ENCODE results near the gene TRAT1.

Gene TRAT1

DNA sequence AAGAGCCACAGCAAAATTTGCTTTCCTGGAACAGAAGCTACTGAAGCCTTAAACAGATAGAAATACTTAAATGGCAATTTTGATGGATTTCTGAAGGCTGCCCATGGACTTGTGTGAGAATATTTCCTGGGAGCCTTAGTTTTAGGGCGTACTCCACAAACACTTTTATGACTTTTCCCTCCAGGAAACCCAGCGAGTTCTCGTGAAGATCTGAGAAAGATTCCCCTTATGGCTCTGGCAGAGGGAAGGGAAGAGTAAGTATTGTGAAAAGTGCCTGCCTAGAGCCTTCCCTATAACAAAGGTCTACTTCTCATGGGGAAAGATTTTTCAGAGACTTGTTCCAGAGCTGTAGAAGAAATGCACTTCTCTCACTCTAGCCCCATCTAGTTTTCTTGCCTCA is 31.1 kb upstream of the TRAT1 start:
- H2BK12ac ChIP-seq (ENCODE audit: low read length in 2 of 2), result no peak overlapping the region
- H3K27me3 ChIP-seq (ENCODE audit: control insufficient read depth in 1 of 2, insufficient read depth in 1 of 2, low read length in 2 of 2), result no peaks in the 10 kb centered on the region

DNA sequence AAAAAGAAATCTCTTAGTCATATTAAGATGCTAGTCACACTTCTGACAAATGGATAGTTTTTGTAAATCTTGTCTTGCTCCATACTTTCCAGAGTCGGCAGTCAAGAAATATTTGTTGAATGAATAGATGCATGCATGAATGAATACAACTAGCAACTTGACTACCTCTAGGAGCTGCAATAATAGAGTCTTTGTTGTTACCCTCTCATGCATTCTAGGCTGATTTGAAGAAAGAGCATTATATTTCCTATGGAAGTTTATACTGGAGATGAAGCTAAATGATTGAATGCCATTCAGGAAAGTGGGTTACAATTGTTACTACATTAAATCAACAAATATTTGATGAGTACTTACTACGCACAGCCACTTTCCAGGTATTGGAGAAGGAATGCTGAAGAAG is 18.1 kb upstream of the TRAT1 start:
- Histone ChIP-seq H2AK5ac (ENCODE audit: low read length, severe bottlenecking) (no peak overlapping the region), H2BK12ac (ENCODE audit: low read length in 2 of 2) (no peak overlapping the region), H3K18ac (ENCODE audit: low read depth in 1 of 2, low read length in 2 of 2) (no peak overlapping the region), H3K4me3 (ENCODE audit: insufficient read depth in 1 of 2, low read depth in 1 of 2, low read length in 2 of 2) (no peak overlapping the region), H2BK15ac (ENCODE audit: low read depth, poor library complexity, severe bottlenecking) (no peak overlapping the region), H4K91ac (ENCODE audit: low read length) (no peak overlapping the region), H3K27me3 (ENCODE audit: control insufficient read depth in 1 of 2, insufficient read depth in 1 of 2, low read length in 2 of 2) (no peaks in the 10 kb centered on the region), H3K27ac (ENCODE audit: low read length, poor library complexity, severe bottlenecking) (peak overlapping the region; percentile 41), H3K9ac (ENCODE audit: low read length) (no peak overlapping the region), H4K8ac (ENCODE audit: low read length) (no peak overlapping the region), H3K4ac (ENCODE audit: low read depth in 1 of 2, low read length in 2 of 2) (no peak overlapping the region), H3K23ac (ENCODE audit: low read length in 2 of 2) (no peak overlapping the region), H3K79me1 (replicated peaks; ENCODE audit: low read length, poor library complexity, severe bottlenecking) (no peaks in the 10 kb centered on the region), H3K14ac (ENCODE audit: low read length in 2 of 2) (no peak overlapping the region), H2AFZ (ENCODE audit: low read depth, low read length) (no peak overlapping the region), H3K9me3 (ENCODE audit: control insufficient read depth, low read length) (no peaks in the 10 kb centered on the region), H3K36me3 (ENCODE audit: control insufficient read depth in 1 of 2, insufficient read depth in 2 of 2, low read depth in 1 of 2, low read length in 2 of 2) (no peaks in the 10 kb centered on the region), H3K4me1 (ENCODE audit: control insufficient read depth, insufficient read depth, low read depth, low read length) (no peaks in the 10 kb centered on the region), H2BK120ac (ENCODE audit: low read depth, low read length) (no peak overlapping the region), H3K4me2 (ENCODE audit: low read length, poor library complexity, severe bottlenecking) (no peak overlapping the region), H2BK5ac (ENCODE audit: low read depth, low read length, poor library complexity, severe bottlenecking) (no peak overlapping the region)
- 90% methylated on average over 2 of the region's 2 CpGs for WGBS
- no peak for DNase-seq

More for the DNA sequence above, 31.1 kb upstream of the TRAT1 start:
- no peak overlapping the region for H3K4me2 ChIP-seq (ENCODE audit: low read length, poor library complexity, severe bottlenecking)
- 60% methylated on average over 3 of the region's 3 CpGs for WGBS
- H3K14ac ChIP-seq (ENCODE audit: low read length in 2 of 2), result no peak overlapping the region
- H2AFZ ChIP-seq (ENCODE audit: low read depth, low read length), result no peak overlapping the region
- no peak overlapping the region for H4K8ac ChIP-seq (ENCODE audit: low read length)
- H3K18ac ChIP-seq (ENCODE audit: low read depth in 1 of 2, low read length in 2 of 2), result no peak overlapping the region
- H3K4me1 ChIP-seq (ENCODE audit: control insufficient read depth, insufficient read depth, low read depth, low read length), result no peaks in the 10 kb centered on the region
- no peak overlapping the region for H4K91ac ChIP-seq (ENCODE audit: low read length)
- H3K23ac ChIP-seq (ENCODE audit: low read length in 2 of 2), result no peak overlapping the region
- no peak overlapping the region for H3K4ac ChIP-seq (ENCODE audit: low read depth in 1 of 2, low read length in 2 of 2)
- no peak overlapping the region for H3K9ac ChIP-seq (ENCODE audit: low read length)
- H2BK120ac ChIP-seq (ENCODE audit: low read depth, low read length), result no peak overlapping the region
- no peak overlapping the region for H2BK5ac ChIP-seq (ENCODE audit: low read depth, low read length, poor library complexity, severe bottlenecking)
- no peaks in the 10 kb centered on the region for H3K79me1 ChIP-seq (replicated peaks; ENCODE audit: low read length, poor library complexity, severe bottlenecking)
- H3K27ac ChIP-seq (ENCODE audit: low read length, poor library complexity, severe bottlenecking), result no peak overlapping the region
- H3K9me3 ChIP-seq (ENCODE audit: control insufficient read depth, low read length), result peaks cover 13% of the 10 kb centered on the region
- H3K36me3 ChIP-seq (ENCODE audit: control insufficient read depth in 1 of 2, insufficient read depth in 2 of 2, low read depth in 1 of 2, low read length in 2 of 2), result no peaks in the 10 kb centered on the region
- no peak for DNase-seq
- H2AK5ac ChIP-seq (ENCODE audit: low read length, severe bottlenecking), result no peak overlapping the region
- H3K4me3 ChIP-seq (ENCODE audit: insufficient read depth in 1 of 2, low read depth in 1 of 2, low read length in 2 of 2), result no peak overlapping the region
- H2BK15ac ChIP-seq (ENCODE audit: low read depth, poor library complexity, severe bottlenecking), result no peak overlapping the region

DNA sequence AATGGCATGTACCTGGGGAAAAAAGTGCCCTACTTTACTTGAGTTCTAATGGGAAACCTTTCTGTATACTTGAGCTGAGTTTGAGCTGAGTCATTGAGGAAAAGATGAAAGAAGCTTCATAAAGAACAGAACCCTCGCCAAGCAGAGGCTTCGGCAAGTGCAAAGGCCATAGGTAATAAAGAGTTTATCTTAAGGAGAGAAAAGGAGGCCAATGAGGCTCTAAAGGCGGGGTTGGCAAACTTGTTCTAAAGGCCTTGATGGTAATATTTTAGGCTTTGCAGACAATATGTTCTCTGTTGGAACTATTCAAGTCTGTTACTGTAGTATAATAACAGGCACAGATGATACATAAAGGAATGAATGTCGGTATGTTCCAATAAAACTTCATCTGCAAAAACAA is 17.6 kb upstream of the TRAT1 start:
- H3K4me3 ChIP-seq (ENCODE audit: insufficient read depth in 1 of 2, low read depth in 1 of 2, low read length in 2 of 2), result no peak overlapping the region
- H2AFZ ChIP-seq (ENCODE audit: low read depth, low read length), result no peak overlapping the region
- H4K91ac ChIP-seq (ENCODE audit: low read length), result no peak overlapping the region
- peak overlapping the region; percentile 41 for H3K27ac ChIP-seq (ENCODE audit: low read length, poor library complexity, severe bottlenecking)
- H3K9me3 ChIP-seq (ENCODE audit: control insufficient read depth, low read length), result no peaks in the 10 kb centered on the region
- no peak overlapping the region for H2BK5ac ChIP-seq (ENCODE audit: low read depth, low read length, poor library complexity, severe bottlenecking)
- H4K8ac ChIP-seq (ENCODE audit: low read length), result no peak overlapping the region
- no peaks in the 10 kb centered on the region for H3K36me3 ChIP-seq (ENCODE audit: control insufficient read depth in 1 of 2, insufficient read depth in 2 of 2, low read depth in 1 of 2, low read length in 2 of 2)
- H3K79me1 ChIP-seq (replicated peaks; ENCODE audit: low read length, poor library complexity, severe bottlenecking), result no peaks in the 10 kb centered on the region
- no peak overlapping the region for H3K18ac ChIP-seq (ENCODE audit: low read depth in 1 of 2, low read length in 2 of 2)
- no peak overlapping the region for H3K9ac ChIP-seq (ENCODE audit: low read length)
- no peaks in the 10 kb centered on the region for H3K27me3 ChIP-seq (ENCODE audit: control insufficient read depth in 1 of 2, insufficient read depth in 1 of 2, low read length in 2 of 2)
- no peak overlapping the region for H3K23ac ChIP-seq (ENCODE audit: low read length in 2 of 2)
- H2AK5ac ChIP-seq (ENCODE audit: low read length, severe bottlenecking), result no peak overlapping the region
- H2BK120ac ChIP-seq (ENCODE audit: low read depth, low read length), result no peak overlapping the region
- H3K14ac ChIP-seq (ENCODE audit: low read length in 2 of 2), result no peak overlapping the region
- DNase-seq, result no peak
- no peak overlapping the region for H2BK15ac ChIP-seq (ENCODE audit: low read depth, poor library complexity, severe bottlenecking)
- H2BK12ac ChIP-seq (ENCODE audit: low read length in 2 of 2), result no peak overlapping the region
- 86% methylated on average over 4 of the region's 4 CpGs for WGBS
- H3K4me2 ChIP-seq (ENCODE audit: low read length, poor library complexity, severe bottlenecking), result no peak overlapping the region
- no peak overlapping the region for H3K4ac ChIP-seq (ENCODE audit: low read depth in 1 of 2, low read length in 2 of 2)
- no peaks in the 10 kb centered on the region for H3K4me1 ChIP-seq (ENCODE audit: control insufficient read depth, insufficient read depth, low read depth, low read length)

DNA sequence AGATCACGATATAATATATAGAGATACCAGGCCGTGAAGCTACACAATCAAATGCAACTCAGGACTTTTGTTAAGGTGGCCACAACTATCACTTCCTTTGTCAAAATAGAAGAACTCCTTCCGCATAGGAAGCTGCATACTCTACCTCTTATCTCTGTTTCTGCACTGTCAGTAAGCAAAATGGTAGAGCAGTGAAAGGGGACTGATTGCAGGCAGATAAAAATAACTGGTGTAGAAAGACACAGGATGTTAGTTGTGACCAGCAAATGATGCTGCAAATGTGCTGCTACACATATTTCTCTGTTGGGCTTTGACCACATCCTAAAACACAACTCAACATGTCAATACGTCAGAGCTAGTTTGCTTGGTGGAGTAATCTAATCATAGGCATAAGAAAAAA is 16.3 kb upstream of the TRAT1 start:
- Histone ChIP-seq H3K4me1 (ENCODE audit: control insufficient read depth, insufficient read depth, low read depth, low read length) (no peaks in the 10 kb centered on the region), H3K36me3 (ENCODE audit: control insufficient read depth in 1 of 2, insufficient read depth in 2 of 2, low read depth in 1 of 2, low read length in 2 of 2) (no peaks in the 10 kb centered on the region), H2BK12ac (ENCODE audit: low read length in 2 of 2) (no peak overlapping the region), H2AK5ac (ENCODE audit: low read length, severe bottlenecking) (no peak overlapping the region), H3K4me3 (ENCODE audit: insufficient read depth in 1 of 2, low read depth in 1 of 2, low read length in 2 of 2) (no peak overlapping the region), H3K9me3 (ENCODE audit: control insufficient read depth, low read length) (no peaks in the 10 kb centered on the region), H4K91ac (ENCODE audit: low read length) (no peak overlapping the region), H2AFZ (ENCODE audit: low read depth, low read length) (no peak overlapping the region), H3K27me3 (ENCODE audit: control insufficient read depth in 1 of 2, insufficient read depth in 1 of 2, low read length in 2 of 2) (no peaks in the 10 kb centered on the region), H3K14ac (ENCODE audit: low read length in 2 of 2) (no peak overlapping the region), H4K8ac (ENCODE audit: low read length) (no peak overlapping the region), H2BK5ac (ENCODE audit: low read depth, low read length, poor library complexity, severe bottlenecking) (no peak overlapping the region), H3K23ac (ENCODE audit: low read length in 2 of 2) (no peak overlapping the region), H3K9ac (ENCODE audit: low read length) (no peak overlapping the region), H3K18ac (ENCODE audit: low read depth in 1 of 2, low read length in 2 of 2) (no peak overlapping the region), H2BK15ac (ENCODE audit: low read depth, poor library complexity, severe bottlenecking) (no peak overlapping the region), H3K79me1 (replicated peaks; ENCODE audit: low read length, poor library complexity, severe bottlenecking) (no peaks in the 10 kb centered on the region), H3K4me2 (ENCODE audit: low read length, poor library complexity, severe bottlenecking) (no peak overlapping the region), H3K4ac (ENCODE audit: low read depth in 1 of 2, low read length in 2 of 2) (no peak overlapping the region), H2BK120ac (ENCODE audit: low read depth, low read length) (no peak overlapping the region), H3K27ac (ENCODE audit: low read length, poor library complexity, severe bottlenecking) (no peak overlapping the region)
- no peak for DNase-seq
- WGBS, result 68% methylated on average over 2 of the region's 4 CpGs
